K562 (cell line): Measurements from ENCODE around the gene TMEM39B. TPM values are rescaled to one million over a fixed set of nuclear protein-coding genes. Genes with fewer than 3 reads are reported as not detected.

Experiments used
- GTF2E2 ChIP-seq: fragments of 200-800 bp; sonication (Bioruptor generic); IDR thresholded peaks from 2 replicates; pipeline ENCODE4 v1.6.1; 2016; ENCODE audit warnings: missing genetic modification characterization, missing compliant biosample characterization
- NCOA1 ChIP-seq: fragments of 450-650 bp; IDR thresholded peaks from 2 replicates; pipeline ENCODE4 v1.6.1; 2016; ENCODE audit warnings: low read depth
- NFRKB ChIP-seq: fragments of 450-650 bp; IDR thresholded peaks from 2 replicates; pipeline ENCODE4 v1.6.1; 2016; ENCODE audit warnings: low read depth
- PYGO2 ChIP-seq: fragments of 450-650 bp; IDR thresholded peaks from 2 replicates; pipeline ENCODE4 v1.6.1; 2016; ENCODE audit warnings: mild to moderate bottlenecking, missing genetic modification characterization, moderate library complexity, missing compliant biosample characterization
- SETDB1 ChIP-seq: IDR thresholded peaks from one replicate; pipeline ENCODE4 v1.6.1; 2012; ENCODE audit warnings: low read length, control low read depth, inconsistent platforms
- SIX5 ChIP-seq, 2 experiments: IDR thresholded peaks; 2 replicates each; pipeline ENCODE4 v1.6.1; 2011; ENCODE audit warnings: low read length in 2 of 2, borderline replicate concordance in 1 of 2, low read depth in 1 of 2, mild to moderate bottlenecking in 1 of 2, moderate library complexity in 1 of 2; ENCODE audit not compliant: insufficient read depth in 1 of 2
- TAL1 ChIP-seq: fragments of 450-650 bp; IDR thresholded peaks from 2 replicates; pipeline ENCODE4 v1.6.1; 2016; ENCODE audit warnings: mild to moderate bottlenecking
- ZNF778 ChIP-seq: fragments of 450-650 bp; formaldehyde crosslinking; IDR thresholded peaks from 2 replicates; pipeline ENCODE4 v1.4.0; 2020; ENCODE audit warnings: mild to moderate bottlenecking, moderate library complexity
- polyA plus RNA-seq, 8 experiments: library from polyadenylated mRNA; depleted of rRNA in 4 of 8; stranded (reverse) in 5 of 8; unstranded in 3 of 8; fragments of >200 nt; fragmentation: Nextera tagmentation in 2 of 8; fragmentation: Illumina TruSeq in 1 of 8; extraction: Ambion mirVana in 2 of 8; extraction: Trizol in 1 of 8; gene quantifications; 2 replicates each; pipeline versions ENCODE4 v1.2.1 to v1.2.3, GENCODE V29; 2011 to 2014; ENCODE audit warnings: inconsistent platforms in 1 of 8, missing spikeins in 1 of 8
- total RNA-seq, 7 experiments: library from RNA; depleted of rRNA in 6 of 7; stranded (reverse); fragments of >200 nt in 6 of 7; fragmentation: Illumina TruSeq in 2 of 7; extraction: Trizol in 2 of 7; gene quantifications; 2 replicates each; pipeline versions ENCODE4 v1.2.1 to v1.2.3, GENCODE V29; 2011 to 2021; ENCODE audit warnings: low replicate concordance in 1 of 7
- TF ChIP-seq, protein P1 (sequence below): sonication (generic); formaldehyde crosslinking; IDR thresholded peaks from 2 replicates; pipeline ENCODE4 v1.8.1; 2023; ENCODE audit warnings: mild to moderate bottlenecking, missing genetic modification reagents
- TF ChIP-seq, protein P2 (sequence below): fragments of 450-650 bp; IDR thresholded peaks from 2 replicates; pipeline ENCODE4 v1.6.1; 2016; ENCODE audit warnings: mild to moderate bottlenecking

The TMEM39B gene
- total and polyA plus RNA-seq, 9 of the 15 experiments (the other 6 are each of a cell fraction or from before 2014, with no cell fraction given) = 0.92 to 28.5 (median 9.7) TPM

GRCh38 chr1:32077451-32077850 is 4.7 kb downstream of the TMEM39B start (continued):
- no peak for TF ChIP-seq NFRKB
- no peak for TF ChIP-seq GTF2E2 (tag)
- no peak for TF ChIP-seq ZNF778 (CRISPR knock-in tag)
- TF ChIP-seq NCOA1 = no peak
- no peak for TF ChIP-seq SETDB1
- no peak for TF ChIP-seq SIX5 (IDR thresholded peaks at IDR 0.05; ENCODE audit: borderline replicate concordance in 1 of 2, insufficient read depth in 1 of 2, low read depth in 1 of 2, low read length in 2 of 2)
- TF ChIP-seq, protein P1, sequence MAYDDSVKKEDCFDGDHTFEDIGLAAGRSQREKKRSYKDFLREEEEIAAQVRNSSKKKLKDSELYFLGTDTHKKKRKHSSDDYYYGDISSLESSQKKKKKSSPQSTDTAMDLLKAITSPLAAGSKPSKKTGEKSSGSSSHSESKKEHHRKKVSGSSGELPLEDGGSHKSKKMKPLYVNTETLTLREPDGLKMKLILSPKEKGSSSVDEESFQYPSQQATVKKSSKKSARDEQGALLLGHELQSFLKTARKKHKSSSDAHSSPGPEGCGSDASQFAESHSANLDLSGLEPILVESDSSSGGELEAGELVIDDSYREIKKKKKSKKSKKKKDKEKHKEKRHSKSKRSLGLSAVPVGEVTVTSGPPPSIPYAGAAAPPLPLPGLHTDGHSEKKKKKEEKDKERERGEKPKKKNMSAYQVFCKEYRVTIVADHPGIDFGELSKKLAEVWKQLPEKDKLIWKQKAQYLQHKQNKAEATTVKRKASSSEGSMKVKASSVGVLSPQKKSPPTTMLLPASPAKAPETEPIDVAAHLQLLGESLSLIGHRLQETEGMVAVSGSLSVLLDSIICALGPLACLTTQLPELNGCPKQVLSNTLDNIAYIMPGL = no peak
- TF ChIP-seq, protein P2, sequence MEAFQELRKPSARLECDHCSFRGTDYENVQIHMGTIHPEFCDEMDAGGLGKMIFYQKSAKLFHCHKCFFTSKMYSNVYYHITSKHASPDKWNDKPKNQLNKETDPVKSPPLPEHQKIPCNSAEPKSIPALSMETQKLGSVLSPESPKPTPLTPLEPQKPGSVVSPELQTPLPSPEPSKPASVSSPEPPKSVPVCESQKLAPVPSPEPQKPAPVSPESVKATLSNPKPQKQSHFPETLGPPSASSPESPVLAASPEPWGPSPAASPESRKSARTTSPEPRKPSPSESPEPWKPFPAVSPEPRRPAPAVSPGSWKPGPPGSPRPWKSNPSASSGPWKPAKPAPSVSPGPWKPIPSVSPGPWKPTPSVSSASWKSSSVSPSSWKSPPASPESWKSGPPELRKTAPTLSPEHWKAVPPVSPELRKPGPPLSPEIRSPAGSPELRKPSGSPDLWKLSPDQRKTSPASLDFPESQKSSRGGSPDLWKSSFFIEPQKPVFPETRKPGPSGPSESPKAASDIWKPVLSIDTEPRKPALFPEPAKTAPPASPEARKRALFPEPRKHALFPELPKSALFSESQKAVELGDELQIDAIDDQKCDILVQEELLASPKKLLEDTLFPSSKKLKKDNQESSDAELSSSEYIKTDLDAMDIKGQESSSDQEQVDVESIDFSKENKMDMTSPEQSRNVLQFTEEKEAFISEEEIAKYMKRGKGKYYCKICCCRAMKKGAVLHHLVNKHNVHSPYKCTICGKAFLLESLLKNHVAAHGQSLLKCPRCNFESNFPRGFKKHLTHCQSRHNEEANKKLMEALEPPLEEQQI = no peak
- no peak for TF ChIP-seq PYGO2 (tag)
- no peak for TF ChIP-seq TAL1
